Measurements from ENCODE around the gene NTF3.

The NTF3 gene

GRCh38 chr12:5515458-5515857, 83.5 kb downstream of the NTF3 start:
- H3K27me3 ChIP-seq: peaks cover 8% of the 10 kb centered on the region
- H3K9me3 ChIP-seq: no peaks in the 10 kb centered on the region
- DNase-seq: no peak
- H3K4me3 ChIP-seq (ENCODE audit: low read depth, low read length): no peak overlapping the region
- TF ChIP-seq, protein P1, sequence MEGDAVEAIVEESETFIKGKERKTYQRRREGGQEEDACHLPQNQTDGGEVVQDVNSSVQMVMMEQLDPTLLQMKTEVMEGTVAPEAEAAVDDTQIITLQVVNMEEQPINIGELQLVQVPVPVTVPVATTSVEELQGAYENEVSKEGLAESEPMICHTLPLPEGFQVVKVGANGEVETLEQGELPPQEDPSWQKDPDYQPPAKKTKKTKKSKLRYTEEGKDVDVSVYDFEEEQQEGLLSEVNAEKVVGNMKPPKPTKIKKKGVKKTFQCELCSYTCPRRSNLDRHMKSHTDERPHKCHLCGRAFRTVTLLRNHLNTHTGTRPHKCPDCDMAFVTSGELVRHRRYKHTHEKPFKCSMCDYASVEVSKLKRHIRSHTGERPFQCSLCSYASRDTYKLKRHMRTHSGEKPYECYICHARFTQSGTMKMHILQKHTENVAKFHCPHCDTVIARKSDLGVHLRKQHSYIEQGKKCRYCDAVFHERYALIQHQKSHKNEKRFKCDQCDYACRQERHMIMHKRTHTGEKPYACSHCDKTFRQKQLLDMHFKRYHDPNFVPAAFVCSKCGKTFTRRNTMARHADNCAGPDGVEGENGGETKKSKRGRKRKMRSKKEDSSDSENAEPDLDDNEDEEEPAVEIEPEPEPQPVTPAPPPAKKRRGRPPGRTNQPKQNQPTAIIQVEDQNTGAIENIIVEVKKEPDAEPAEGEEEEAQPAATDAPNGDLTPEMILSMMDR (IDR thresholded peaks at IDR 0.05; ENCODE audit: low read depth, low read length): no peak
- H3K36me3 ChIP-seq: no peaks in the 10 kb centered on the region
- H3K4me1 ChIP-seq: no peaks in the 10 kb centered on the region

DNA sequence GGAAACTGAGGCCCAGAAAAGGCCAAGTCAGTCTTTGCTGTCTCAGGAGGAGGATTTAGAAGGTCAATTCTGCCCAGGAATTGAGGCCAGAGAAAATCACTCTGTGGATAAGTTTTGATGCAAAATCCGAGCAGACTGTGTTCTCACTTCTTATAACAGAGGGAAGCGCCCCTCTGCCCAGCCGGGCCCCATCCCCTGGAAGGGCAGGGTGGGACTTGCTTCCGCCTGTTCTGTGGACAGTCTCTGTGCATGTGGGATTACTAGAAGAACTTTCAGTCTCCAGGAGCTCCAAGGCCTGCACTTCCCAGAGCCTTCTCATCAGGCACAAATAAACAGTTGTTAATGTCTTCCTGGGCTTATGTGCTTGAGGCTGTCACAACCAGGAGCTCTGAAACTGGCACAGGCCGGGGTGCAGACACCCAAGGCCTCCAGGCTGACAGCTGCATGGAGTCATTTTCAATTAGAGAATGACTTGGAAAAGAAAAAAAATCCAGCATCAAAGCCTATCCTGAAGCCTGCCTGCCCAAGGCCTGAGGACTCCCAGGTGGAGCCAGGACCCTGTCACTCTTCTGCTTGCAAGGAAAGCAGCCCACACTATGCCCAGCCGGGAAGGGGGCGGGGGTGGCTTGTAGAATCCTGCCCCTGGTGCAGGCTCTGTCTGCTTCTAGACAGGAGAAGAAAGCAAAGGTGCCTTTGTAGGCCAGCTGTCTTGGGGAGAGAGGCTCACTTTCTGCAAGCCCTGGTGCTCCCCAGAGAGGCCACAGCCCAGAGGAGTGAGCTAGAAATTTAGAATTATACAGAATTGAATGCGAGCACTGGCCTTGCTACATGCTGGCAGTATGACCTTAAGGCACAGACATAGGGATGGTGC, 84.7 kb downstream of the NTF3 start:
- no peaks in the 10 kb centered on the region for H3K36me3 ChIP-seq
- no peak for DNase-seq
- H3K9me3 ChIP-seq: no peaks in the 10 kb centered on the region
- H3K4me1 ChIP-seq: no peaks in the 10 kb centered on the region
- TF ChIP-seq, protein P1 (IDR thresholded peaks at IDR 0.05; ENCODE audit: low read depth, low read length): no peak
- peaks cover 8% of the 10 kb centered on the region for H3K27me3 ChIP-seq
- H3K4me3 ChIP-seq (ENCODE audit: low read depth, low read length): no peak overlapping the region

DNA sequence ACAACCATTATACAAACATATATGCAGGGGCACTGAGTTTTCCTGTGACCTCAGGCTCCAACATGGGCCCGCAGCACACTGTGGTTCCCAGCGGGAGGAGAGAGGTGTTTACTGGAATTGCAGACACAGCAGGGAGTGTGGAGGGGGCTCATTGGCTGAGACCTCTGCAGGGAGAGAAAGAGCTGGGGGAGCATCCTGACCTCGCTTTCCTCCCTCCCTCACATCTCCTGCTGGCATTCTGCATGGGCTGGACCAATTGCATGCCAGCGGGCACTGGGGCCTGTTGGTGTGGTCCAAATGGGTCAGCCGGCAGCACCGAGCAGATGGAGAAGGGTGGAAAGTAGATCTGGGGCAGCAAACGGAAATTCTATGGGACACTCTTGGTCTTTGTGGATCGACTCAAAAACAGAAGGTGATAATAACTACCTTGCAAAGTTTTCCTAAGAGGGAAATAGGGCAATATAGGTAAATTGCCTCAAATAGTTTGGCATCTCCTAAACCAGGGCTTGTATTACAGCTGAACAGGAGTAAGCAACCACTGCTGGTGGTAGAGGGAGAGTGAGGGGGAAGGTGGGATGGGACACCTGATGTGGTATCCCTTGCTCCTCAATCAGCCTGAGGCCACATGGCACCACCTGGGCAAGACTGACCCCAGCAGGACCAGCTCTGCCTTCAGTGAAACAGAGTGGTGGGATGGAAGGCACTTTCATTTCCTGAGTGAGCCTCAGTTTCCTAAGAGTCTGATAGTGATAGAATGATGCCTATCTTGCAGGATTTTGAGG, 86.9 kb downstream of the NTF3 start:
- Histone ChIP-seq H3K9me3 (no peaks in the 10 kb centered on the region), H3K27me3 (peaks cover 3% of the 10 kb centered on the region; the same call in 1 of the 2 replicates), H3K4me3 (ENCODE audit: low read depth, low read length) (no peak overlapping the region), H3K4me1 (no peaks in the 10 kb centered on the region), H3K36me3 (no peaks in the 10 kb centered on the region)
- DNase-seq: no peak
- TF ChIP-seq, protein P1 (IDR thresholded peaks at IDR 0.05; ENCODE audit: low read depth, low read length): no peak

DNA sequence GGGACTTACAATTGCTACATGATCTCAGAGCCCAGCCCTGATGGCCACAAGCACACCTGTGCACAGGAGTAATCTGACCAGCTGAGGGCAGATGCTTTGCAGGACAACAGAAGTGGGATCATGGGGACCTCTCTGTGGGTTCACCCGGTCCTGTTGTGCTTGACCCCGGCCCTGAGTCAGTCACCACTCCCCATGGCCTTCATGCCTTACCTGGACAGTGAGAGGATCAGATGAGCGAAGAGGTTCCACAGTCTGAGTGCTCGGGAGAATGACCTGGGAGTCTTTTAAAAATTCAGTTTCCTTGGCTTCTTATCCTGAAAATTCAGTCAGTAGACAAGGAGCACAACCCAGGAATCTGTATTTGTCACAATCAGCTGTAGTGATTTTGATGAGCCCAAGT, 88.1 kb downstream of the NTF3 start:
- H3K9me3 ChIP-seq: no peaks in the 10 kb centered on the region
- H3K27me3 ChIP-seq: peaks cover 3% of the 10 kb centered on the region; the same call in 1 of the 2 replicates
- no peak overlapping the region for H3K4me3 ChIP-seq (ENCODE audit: low read depth, low read length)
- TF ChIP-seq, protein P1 (IDR thresholded peaks at IDR 0.05; ENCODE audit: low read depth, low read length): no peak
- no peaks in the 10 kb centered on the region for H3K36me3 ChIP-seq
- no peaks in the 10 kb centered on the region for H3K4me1 ChIP-seq
- DNase-seq: no peak

DNA sequence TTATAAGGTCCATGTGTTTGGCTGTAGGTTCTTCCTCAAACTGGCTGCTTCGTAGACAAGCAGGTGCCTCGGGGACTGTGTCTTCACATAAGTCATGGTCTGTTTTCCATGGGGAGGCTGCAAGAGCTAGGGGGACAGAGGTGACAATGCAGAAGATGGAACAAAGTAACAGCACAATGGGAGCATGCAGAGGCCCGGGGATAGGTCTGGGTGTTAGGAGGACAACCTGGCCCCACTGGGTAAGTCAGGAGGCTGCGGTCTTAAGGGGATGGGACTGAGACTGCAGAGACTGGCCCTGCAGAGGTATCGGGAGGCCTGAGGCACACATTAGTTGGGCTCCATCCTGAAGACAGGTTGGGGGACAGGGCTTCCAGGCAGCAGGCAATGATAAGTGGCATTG, 88.9 kb downstream of the NTF3 start:
- TF ChIP-seq, protein P1 (IDR thresholded peaks at IDR 0.05; ENCODE audit: low read depth, low read length): no peak
- Histone ChIP-seq H3K36me3 (no peaks in the 10 kb centered on the region), H3K4me1 (no peaks in the 10 kb centered on the region), H3K9me3 (no peaks in the 10 kb centered on the region), H3K27me3 (peaks cover 3% of the 10 kb centered on the region; the same call in 1 of the 2 replicates), H3K4me3 (ENCODE audit: low read depth, low read length) (no peak overlapping the region)
- no peak for DNase-seq

All from BE2C (cell line).